Measurements from ENCODE around the gene CAPN2.

- TF ChIP-seq SUZ12 (IDR thresholded peaks at IDR 0.05; ENCODE audit: extremely low read depth, insufficient read depth, insufficient read length) = no peak
- TF ChIP-seq ZNF274 (IDR thresholded peaks at IDR 0.05; ENCODE audit: low read depth, low read length) = no peak
Observed at GRCh38 chr1:223748773-223749733, 36.7 kb downstream of the CAPN2 start.

Measured in NT2/D1 (cell line).